ENCODE data around the gene TLR5. TPM values are rescaled to one million over a fixed set of nuclear protein-coding genes. Genes with fewer than 3 reads are reported as not detected.
A peak's percentile ranks its signal among the peaks of the same experiment; 100 is the strongest.

TLR5 gene
- total RNA-seq, 1 experiment from 2014 or later: 2.5 TPM

DNA sequence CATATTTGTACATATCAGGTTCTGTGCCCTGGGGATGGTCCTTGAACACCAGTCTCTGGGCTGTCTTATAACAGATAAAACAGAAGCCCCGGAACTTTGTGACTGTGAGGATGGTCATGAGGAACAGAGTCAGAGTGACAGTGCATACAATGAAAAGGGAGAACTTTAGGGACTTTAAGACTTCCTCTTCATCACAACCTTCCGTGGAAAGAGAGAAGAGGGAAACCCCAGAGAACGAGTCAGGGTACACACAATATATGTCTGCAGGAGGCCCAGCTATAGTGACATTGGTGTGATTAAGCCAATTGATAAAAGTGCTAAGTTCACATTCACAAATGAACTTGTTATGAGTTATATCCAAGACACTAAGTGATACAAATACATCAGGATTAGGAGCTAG lies 32.1 kb downstream of the TLR5 start:
- DNase-seq: no peak
- ChIA-PET CTCF (interaction anchor here (0.6 kb wide), 1 partner anchor 291 kb away, joined by 3 read pairs; no protein-coding TSS in a partner anchor), POLR2A (ENCODE audit: unreplicated experiment) (no interaction called here)
- no peaks in the 10 kb centered on the region; the same call in 1 of the 2 replicates for H3K9me3 ChIP-seq (ENCODE audit: insufficient read depth, low read depth)
- H2AFZ ChIP-seq: no peak overlapping the region
- no peaks in the 10 kb centered on the region for H3K9me2 ChIP-seq (ENCODE audit: insufficient read depth)
- H3K4me1 ChIP-seq (replicated peaks; ENCODE audit: insufficient read depth): peaks cover 14% of the 10 kb centered on the region
- no peaks in the 10 kb centered on the region for H4K20me1 ChIP-seq (ENCODE audit: insufficient read depth)
- H3K27ac ChIP-seq: no peak overlapping the region
- H3K36me3 ChIP-seq (ENCODE audit: low read depth): no peaks in the 10 kb centered on the region
- intact Hi-C loops (cut with micrococcal nuclease; ENCODE audit: unreplicated experiment): loop anchor here (10.0 kb wide), 1 partner anchor 466 kb away; no protein-coding TSS in a partner anchor
- no peak overlapping the region for H3K4me2 ChIP-seq
- H3K79me2 ChIP-seq (ENCODE audit: low read depth): no peaks in the 10 kb centered on the region
- peaks cover 7% of the 10 kb centered on the region; the same call in 1 of the 2 replicates for H3F3A ChIP-seq (ENCODE audit: insufficient read depth, low read depth)
- TF ChIP-seq CTCF (conservative IDR thresholded peaks at IDR 0.05) (no peak), EZH2 (IDR thresholded peaks at IDR 0.05; ENCODE audit: low read depth) (no peak)
- no peak overlapping the region for H3K4me3 ChIP-seq
- H3K27me3 ChIP-seq (ENCODE audit: insufficient read depth, low read depth): no peaks in the 10 kb centered on the region
- BruUV-seq (replicated peaks): no TSS peak

DNA sequence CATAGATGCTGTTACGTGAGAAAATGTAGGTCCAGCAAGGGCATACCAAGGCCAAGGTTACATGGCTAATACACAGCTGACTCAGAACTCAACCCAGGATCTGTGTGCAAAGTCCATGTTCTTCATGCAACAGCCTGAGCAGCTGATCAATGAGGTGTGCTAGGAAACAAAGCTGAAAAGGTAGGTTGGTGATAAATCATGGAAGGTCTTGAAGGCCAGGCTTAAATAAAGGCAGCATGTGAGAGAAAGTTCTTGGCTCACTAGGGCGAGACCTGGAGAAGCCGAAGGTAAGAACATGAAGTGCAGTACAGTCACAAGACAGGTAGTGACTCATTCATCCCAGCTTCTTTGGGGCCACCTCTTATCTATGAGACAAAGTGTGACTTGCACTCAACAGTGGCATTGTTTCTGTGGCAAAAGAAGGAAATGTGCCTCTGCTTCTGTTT lies 33.4 kb downstream of the TLR5 start:
- Histone ChIP-seq H3K36me3 (ENCODE audit: low read depth) (no peaks in the 10 kb centered on the region), H3F3A (ENCODE audit: insufficient read depth, low read depth) (peaks cover 7% of the 10 kb centered on the region; the same call in 1 of the 2 replicates), H3K4me1 (replicated peaks; ENCODE audit: insufficient read depth) (peaks cover 14% of the 10 kb centered on the region), H3K27ac (peak overlapping the region; percentile 15; the same call in 1 of the 2 replicates), H3K27me3 (ENCODE audit: insufficient read depth, low read depth) (no peaks in the 10 kb centered on the region), H3K9me3 (ENCODE audit: insufficient read depth, low read depth) (no peaks in the 10 kb centered on the region; the same call in 1 of the 2 replicates), H3K4me3 (no peak overlapping the region), H4K20me1 (ENCODE audit: insufficient read depth) (no peaks in the 10 kb centered on the region), H3K4me2 (peak overlapping the region; percentile 42), H3K79me2 (ENCODE audit: low read depth) (no peaks in the 10 kb centered on the region), H3K9me2 (ENCODE audit: insufficient read depth) (no peaks in the 10 kb centered on the region), H2AFZ (no peak overlapping the region)
- CTCF ChIA-PET: interaction anchor here (0.6 to 1.2 kb wide), 2 partner anchors 20 to 53 kb away, joined by 5 to 6 read pairs; no protein-coding TSS in a partner anchor
- POLR2A ChIA-PET (ENCODE audit: unreplicated experiment): interaction anchor here (0.5 to 0.7 kb wide), 4 partner anchors 14 to 1820 kb away, joined by 3 to 10 read pairs (median 5); no protein-coding TSS in a partner anchor
- TF ChIP-seq EZH2 (IDR thresholded peaks at IDR 0.05; ENCODE audit: low read depth) (no peak), CTCF (conservative IDR thresholded peaks at IDR 0.05) (no peak)
- no TSS peak for BruUV-seq (replicated peaks)
- intact Hi-C loops (cut with micrococcal nuclease; ENCODE audit: unreplicated experiment): loop anchor here (10.0 kb wide), 1 partner anchor 465 kb away; no protein-coding TSS in a partner anchor
- peak; percentile 47 to 60 for DNase-seq

GRCh38 chr1:223106856-223107255 lies 36.2 kb downstream of the TLR5 start:
- H3K27me3 ChIP-seq (ENCODE audit: insufficient read depth, low read depth): no peaks in the 10 kb centered on the region
- no peak for DNase-seq
- no peaks in the 10 kb centered on the region for H3K36me3 ChIP-seq (ENCODE audit: low read depth)
- CTCF ChIA-PET: interaction anchor here (1.0 kb wide), 1 partner anchor 17 kb away, joined by 3 read pairs; no protein-coding TSS in a partner anchor
- TF ChIP-seq EZH2 (IDR thresholded peaks at IDR 0.05; ENCODE audit: low read depth) (no peak), CTCF (conservative IDR thresholded peaks at IDR 0.05) (no peak)
- no peaks in the 10 kb centered on the region for H4K20me1 ChIP-seq (ENCODE audit: insufficient read depth)
- BruUV-seq (replicated peaks): no TSS peak
- POLR2A ChIA-PET (ENCODE audit: unreplicated experiment): no interaction called here
- peaks cover 14% of the 10 kb centered on the region for H3K4me1 ChIP-seq (replicated peaks; ENCODE audit: insufficient read depth)
- peaks cover 7% of the 10 kb centered on the region; the same call in 1 of the 2 replicates for H3F3A ChIP-seq (ENCODE audit: insufficient read depth, low read depth)
- H3K9me2 ChIP-seq (ENCODE audit: insufficient read depth): no peaks in the 10 kb centered on the region
- no peaks in the 10 kb centered on the region; the same call in 1 of the 2 replicates for H3K9me3 ChIP-seq (ENCODE audit: insufficient read depth, low read depth)
- H3K4me2 ChIP-seq: no peak overlapping the region
- no peak overlapping the region for H3K4me3 ChIP-seq
- intact Hi-C loops (cut with micrococcal nuclease; ENCODE audit: unreplicated experiment): no loop called here
- H2AFZ ChIP-seq: no peak overlapping the region
- no peaks in the 10 kb centered on the region for H3K79me2 ChIP-seq (ENCODE audit: low read depth)
- H3K27ac ChIP-seq: no peak overlapping the region
